ENCODE results near the gene REL.
"Not testable (repeated sequence)": the region's sequence is repeated elsewhere in the genome, so short reads cannot be mapped to it uniquely, and the experiment has no call there.

The REL gene

DNA sequence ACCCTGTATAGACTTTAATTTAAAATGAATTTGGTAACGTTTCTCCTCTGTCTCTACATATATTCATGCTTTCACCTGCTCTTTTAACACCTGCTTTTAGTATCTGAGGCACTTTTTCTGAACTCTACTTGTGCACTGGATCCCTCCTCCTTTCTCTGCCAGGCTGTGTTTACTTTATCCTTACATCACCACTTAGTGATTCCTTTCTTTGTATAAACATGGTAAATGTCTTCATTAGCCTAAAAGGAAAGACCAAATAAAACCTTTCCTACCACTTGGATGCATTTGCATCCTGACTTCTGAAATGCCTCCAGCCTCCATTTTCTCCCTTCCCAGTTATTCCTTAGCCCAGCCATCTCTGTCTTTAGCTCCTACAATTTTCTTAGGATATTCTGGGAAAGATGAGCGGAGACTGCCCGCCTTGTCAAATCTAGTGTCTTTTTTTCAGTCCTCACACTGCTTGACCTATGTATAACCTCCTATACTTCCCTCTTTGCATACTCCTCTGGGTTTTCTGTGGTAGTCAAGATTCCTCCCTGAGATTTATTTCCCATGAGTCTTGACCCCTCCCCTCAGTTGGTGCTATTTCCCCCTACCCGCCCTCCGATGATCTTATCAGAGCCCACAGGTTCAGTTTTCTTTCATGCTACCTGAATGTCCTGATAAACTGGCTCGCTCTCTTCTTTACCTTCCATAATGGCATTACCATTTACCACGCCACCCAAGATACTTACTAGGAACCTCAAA is 44.8 kb downstream of the REL start:
- H3K27ac ChIP-seq: no peak overlapping the region
- TF ChIP-seq, protein P1, sequence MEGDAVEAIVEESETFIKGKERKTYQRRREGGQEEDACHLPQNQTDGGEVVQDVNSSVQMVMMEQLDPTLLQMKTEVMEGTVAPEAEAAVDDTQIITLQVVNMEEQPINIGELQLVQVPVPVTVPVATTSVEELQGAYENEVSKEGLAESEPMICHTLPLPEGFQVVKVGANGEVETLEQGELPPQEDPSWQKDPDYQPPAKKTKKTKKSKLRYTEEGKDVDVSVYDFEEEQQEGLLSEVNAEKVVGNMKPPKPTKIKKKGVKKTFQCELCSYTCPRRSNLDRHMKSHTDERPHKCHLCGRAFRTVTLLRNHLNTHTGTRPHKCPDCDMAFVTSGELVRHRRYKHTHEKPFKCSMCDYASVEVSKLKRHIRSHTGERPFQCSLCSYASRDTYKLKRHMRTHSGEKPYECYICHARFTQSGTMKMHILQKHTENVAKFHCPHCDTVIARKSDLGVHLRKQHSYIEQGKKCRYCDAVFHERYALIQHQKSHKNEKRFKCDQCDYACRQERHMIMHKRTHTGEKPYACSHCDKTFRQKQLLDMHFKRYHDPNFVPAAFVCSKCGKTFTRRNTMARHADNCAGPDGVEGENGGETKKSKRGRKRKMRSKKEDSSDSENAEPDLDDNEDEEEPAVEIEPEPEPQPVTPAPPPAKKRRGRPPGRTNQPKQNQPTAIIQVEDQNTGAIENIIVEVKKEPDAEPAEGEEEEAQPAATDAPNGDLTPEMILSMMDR (conservative IDR thresholded peaks at IDR 0.05; ENCODE audit: low read depth): no peak
- ChIA-PET CTCF (no interaction called here), POLR2A (ENCODE audit: low non-redundant PET) (no interaction called here)
- no peak for DNase-seq (ENCODE audit: low spot score)

DNA sequence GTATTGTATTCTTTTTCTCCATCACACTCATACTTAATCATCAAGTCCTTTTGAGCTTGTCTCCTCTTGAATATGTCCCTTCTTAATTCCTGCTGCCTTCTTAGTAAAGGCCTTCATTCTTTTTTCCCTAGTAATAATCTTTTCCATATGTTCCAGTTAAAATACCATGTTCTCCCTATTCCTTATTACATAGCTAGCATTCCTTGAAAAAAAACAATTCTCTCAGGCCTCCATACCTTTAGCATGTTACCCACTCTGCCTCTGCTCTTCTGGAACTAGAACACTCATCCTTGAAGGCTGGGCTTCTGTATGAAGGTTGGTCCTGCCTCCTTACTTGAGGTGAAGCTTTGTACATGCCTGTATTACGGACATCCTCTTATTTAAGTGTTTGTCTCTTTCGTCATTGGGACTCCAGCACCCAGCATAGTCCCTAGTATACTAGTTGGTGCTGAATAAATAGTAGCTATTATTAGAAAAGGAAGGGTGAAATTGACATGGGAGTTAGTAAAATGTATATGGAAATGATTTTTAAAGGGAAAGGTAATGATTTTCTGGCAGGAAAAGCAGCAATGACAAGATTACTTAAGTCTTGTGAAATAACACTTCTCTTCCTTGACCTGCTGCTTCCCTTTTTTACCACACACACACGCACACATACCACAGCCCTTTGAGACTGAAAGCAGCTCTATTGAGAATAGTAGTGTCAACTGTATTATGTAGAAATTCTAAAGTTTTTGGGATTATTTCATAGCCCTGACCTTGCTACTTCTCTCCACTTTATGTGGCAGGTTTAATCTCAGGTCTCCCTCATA is 45.6 kb downstream of the REL start:
- CTCF ChIA-PET: no interaction called here
- DNase-seq (ENCODE audit: low spot score): no peak
- no peak overlapping the region for H3K27ac ChIP-seq
- TF ChIP-seq, protein P1 (conservative IDR thresholded peaks at IDR 0.05; ENCODE audit: low read depth): no peak
- POLR2A ChIA-PET (ENCODE audit: low non-redundant PET): no interaction called here

DNA sequence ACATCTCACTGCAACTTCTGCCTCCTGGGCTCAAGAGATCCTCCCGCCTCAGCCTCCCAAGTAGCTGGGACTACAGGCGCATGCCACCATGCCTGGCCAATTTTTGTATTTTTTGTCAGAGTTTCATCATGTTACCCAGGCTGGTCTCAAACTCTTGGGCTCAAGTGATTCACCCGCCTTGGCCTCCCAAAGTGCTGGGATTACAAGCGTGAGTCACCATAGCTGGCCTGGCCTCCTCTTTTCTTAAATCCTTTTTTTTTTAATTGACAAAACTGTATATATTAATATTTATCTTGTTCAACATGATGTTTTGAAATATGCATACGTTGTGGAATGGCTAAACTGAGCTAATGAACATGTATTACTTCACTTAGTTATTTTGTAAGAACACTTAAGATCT is 50.7 kb downstream of the REL start:
- POLR2A ChIA-PET (ENCODE audit: low non-redundant PET); DNase-seq (ENCODE audit: low spot score); CTCF ChIA-PET: not testable (repeated sequence)
- peak overlapping the region; percentile 47 for H3K27ac ChIP-seq

DNA sequence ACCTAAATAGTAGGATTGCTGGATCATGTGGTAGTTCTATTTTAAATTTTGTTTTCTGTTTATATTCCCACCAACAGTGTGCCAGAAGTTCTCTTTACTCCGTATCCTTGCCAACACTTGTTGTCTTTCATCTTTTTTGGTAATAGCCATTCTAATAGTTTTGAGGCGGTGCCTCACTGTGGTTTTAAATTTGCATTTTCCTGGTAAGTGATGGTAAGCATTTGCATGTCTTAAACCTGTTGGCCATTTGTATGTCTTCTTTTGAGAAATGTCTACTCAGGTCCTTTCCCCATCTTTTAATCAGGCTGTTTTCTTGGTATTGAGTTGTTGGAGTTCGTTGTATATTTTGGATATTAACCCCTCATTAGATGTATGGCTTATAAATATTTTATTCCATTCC is 51.6 kb downstream of the REL start:
- TF ChIP-seq, protein P1 (conservative IDR thresholded peaks at IDR 0.05; ENCODE audit: low read depth): no peak
- POLR2A ChIA-PET (ENCODE audit: low non-redundant PET): no interaction called here
- no peak for DNase-seq (ENCODE audit: low spot score)
- CTCF ChIA-PET: interaction anchor here (1.4 kb wide), 1 partner anchor 66 kb away, joined by 7 read pairs; no protein-coding TSS in a partner anchor
- H3K27ac ChIP-seq: no peak overlapping the region

DNA sequence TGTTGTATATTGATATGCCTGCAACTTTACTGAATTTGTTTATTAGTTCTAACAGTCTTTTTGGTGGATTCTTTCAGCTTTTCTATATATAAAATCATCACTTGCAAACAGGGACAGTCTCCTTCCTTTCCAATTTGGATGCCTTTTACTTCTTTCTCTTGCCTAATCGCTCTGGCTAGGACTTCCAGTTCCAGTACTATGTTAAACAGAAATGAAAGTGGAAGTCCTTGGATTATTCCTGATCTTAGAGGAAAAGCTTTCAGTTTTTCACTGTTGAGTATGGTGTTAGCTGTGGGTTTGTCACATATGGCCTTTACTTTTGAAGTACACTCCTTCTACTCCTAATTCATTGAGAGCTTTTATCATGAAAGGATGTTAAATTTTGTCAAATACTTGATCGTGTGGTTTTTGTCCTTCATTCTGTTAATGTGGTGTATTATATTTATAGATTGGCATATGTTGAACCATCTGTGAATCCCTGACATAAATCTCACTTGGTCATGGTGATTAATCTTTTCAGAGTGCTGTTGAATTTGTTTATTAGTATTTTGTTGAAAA is 52.9 kb downstream of the REL start:
- TF ChIP-seq, protein P1 (conservative IDR thresholded peaks at IDR 0.05; ENCODE audit: low read depth): no peak
- ChIA-PET CTCF (interaction anchor here (1.4 kb wide), 1 partner anchor 65 kb away, joined by 7 read pairs; no protein-coding TSS in a partner anchor), POLR2A (ENCODE audit: low non-redundant PET) (no interaction called here)
- no peak overlapping the region for H3K27ac ChIP-seq
- no peak for DNase-seq (ENCODE audit: low spot score)

DNA sequence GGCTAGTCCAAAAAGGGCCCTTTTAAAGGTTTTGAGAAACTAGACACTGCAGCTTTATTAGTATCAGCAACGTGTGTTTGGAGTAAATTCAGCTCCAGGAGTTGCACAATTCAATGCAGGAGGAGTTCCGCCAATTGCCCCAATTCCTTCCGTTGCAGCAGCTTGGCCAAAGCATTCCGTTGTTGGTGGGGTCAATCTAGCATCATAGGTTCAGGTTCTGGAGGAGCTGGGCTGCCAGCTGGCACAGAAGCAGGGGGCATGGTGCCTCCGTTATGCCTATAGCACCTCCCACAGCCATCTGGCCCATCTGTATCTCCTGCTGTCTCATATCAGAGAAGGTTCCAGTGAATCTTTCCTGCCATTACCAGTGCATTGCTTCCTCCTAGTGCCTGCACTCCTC is 55.4 kb downstream of the REL start:
- TF ChIP-seq, protein P1 (conservative IDR thresholded peaks at IDR 0.05; ENCODE audit: low read depth): no peak
- CTCF ChIA-PET: no interaction called here

More for the DNA sequence above, 55.4 kb downstream of the REL start:
- POLR2A ChIA-PET (ENCODE audit: low non-redundant PET): no interaction called here
- DNase-seq (ENCODE audit: low spot score): no peak
- peak overlapping the region; percentile 8; the same call in 1 of the 2 replicates for H3K27ac ChIP-seq

Measured in RWPE1 (cell line).